Activated CD8-positive, alpha-beta T cell treated with anti-CD3 and anti-CD28 coated beads, Interleukin-2, amount 10 ng/mL, durations not matched to agents 7 days and 5 days (primary cell): Measurements from ENCODE around the gene TBC1D30. TPM values are rescaled to one million over a fixed set of nuclear protein-coding genes. Genes with fewer than 3 reads are reported as not detected.
"Not testable (repeated sequence)": the region's sequence is repeated elsewhere in the genome, so short reads cannot be mapped to it uniquely, and the experiment has no call there.

Source experiments
- ATAC-seq: fragments of 150-1000 bp; cut with Tn5 transposase; one replicate; pipeline ENCODE4 v1.10.0; 2021; ENCODE audit warnings: moderate library complexity
- CTCF ChIA-PET: fragments of 350-600 bp; sonication (Branson Sonifier 250); formaldehyde crosslinking; loops from one replicate; lab custom pipeline; 2021; ENCODE audit warnings: antibody characterized with exemption; lab: Charles Lee
- POLR2A ChIA-PET: fragments of 350-600 bp; sonication (Branson Sonifier 250); formaldehyde crosslinking; loops from one replicate; lab custom pipeline; 2021; ENCODE audit warnings: antibody characterized with exemption; lab: Charles Lee
- DNase-seq: peaks from one replicate; pipeline ENCODE4 v3.0.0-alpha.2; 2020
- H3K27ac Mint-ChIP-seq: one replicate; pipeline ENCODE4 v1.8.0; 2021; ENCODE audit warnings: mild to moderate bottlenecking, mixed read lengths
- H3K27me3 Mint-ChIP-seq: one replicate; pipeline ENCODE4 v1.8.0; 2021; ENCODE audit warnings: low read depth, mixed read lengths
- H3K36me3 Mint-ChIP-seq: one replicate; pipeline ENCODE4 v1.8.0; 2021; ENCODE audit warnings: low read depth, mixed read lengths
- H3K4me1 Mint-ChIP-seq: one replicate; pipeline ENCODE4 v1.8.0; 2021; ENCODE audit warnings: low read depth, mixed read lengths
- H3K4me3 Mint-ChIP-seq: one replicate; pipeline ENCODE4 v1.8.0; 2021; ENCODE audit warnings: mild to moderate bottlenecking, mixed read lengths
- H3K9me3 Mint-ChIP-seq: one replicate; pipeline ENCODE4 v1.8.0; 2022; ENCODE audit warnings: mixed read lengths; ENCODE audit not compliant: insufficient read depth
- total RNA-seq, 2 experiments: library from RNA; stranded (reverse); gene quantifications; one replicate each; pipeline ENCODE4 v1.2.3, GENCODE V29; 2021

Gene TBC1D30
- total RNA-seq, 2 experiments from 2014 or later, result 0.05 to 0.11 TPM

DNA sequence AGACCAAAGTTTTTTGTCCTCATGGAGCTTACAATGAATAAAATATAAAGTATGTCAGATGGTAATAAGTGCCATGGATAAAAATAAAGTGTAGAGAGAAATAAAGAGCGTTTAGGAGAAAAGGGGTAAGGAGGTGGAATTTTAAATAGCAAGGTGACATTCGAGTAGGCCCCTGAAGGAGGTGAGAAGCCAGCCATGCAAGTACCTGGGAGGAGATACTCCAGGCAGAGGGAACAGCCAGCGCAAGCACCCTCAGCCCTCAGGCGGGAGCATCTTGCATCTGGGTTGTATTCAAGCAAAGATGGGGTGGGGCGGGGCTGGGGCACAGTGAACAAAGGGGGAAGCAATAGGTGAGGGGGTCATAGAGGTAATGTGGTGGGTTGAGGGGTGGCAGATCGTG lies 4.3 kb downstream of the TBC1D30 start:
- ATAC-seq, result no peak
- no peak for DNase-seq
- Mint-ChIP-seq H3K4me3 (no peak overlapping the region), H3K27me3 (peaks cover 37% of the 10 kb centered on the region), H3K9me3 (no peaks in the 10 kb centered on the region), H3K36me3 (no peaks in the 10 kb centered on the region), H3K27ac (no peak overlapping the region), H3K4me1 (peaks cover 15% of the 10 kb centered on the region)
- ChIA-PET POLR2A (no interaction called here), CTCF (no interaction called here)

DNA sequence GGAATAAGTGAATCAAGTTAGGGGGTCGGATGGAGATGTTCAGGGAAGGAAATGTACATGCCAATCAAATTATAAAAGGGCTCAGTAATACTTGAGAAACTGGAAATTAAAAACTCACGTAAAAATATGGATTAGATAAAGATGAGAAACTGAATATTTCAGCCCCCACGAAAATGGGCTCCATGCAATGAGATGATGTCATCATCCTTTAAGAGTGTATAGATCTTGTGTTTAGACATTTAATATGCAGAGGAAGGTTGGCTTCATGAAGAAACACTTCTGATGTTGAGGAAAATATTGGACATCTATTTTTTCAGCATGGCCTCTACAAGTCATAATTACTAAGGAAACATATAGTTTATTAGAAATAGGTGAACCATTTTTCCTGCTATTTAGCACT lies 9.5 kb downstream of the TBC1D30 start:
- no peak overlapping the region for H3K27ac Mint-ChIP-seq
- DNase-seq (no peak), ATAC-seq (no peak)
- ChIA-PET CTCF (interaction anchor here (1.4 kb wide), 1 partner anchor 32 kb away, joined by 4 read pairs; no protein-coding TSS in a partner anchor), POLR2A (no interaction called here)
- H3K4me1 Mint-ChIP-seq, result no peaks in the 10 kb centered on the region
- no peak overlapping the region for H3K4me3 Mint-ChIP-seq
- no peaks in the 10 kb centered on the region for H3K9me3 Mint-ChIP-seq
- H3K36me3 Mint-ChIP-seq, result no peaks in the 10 kb centered on the region
- H3K27me3 Mint-ChIP-seq, result peaks cover 10% of the 10 kb centered on the region

DNA sequence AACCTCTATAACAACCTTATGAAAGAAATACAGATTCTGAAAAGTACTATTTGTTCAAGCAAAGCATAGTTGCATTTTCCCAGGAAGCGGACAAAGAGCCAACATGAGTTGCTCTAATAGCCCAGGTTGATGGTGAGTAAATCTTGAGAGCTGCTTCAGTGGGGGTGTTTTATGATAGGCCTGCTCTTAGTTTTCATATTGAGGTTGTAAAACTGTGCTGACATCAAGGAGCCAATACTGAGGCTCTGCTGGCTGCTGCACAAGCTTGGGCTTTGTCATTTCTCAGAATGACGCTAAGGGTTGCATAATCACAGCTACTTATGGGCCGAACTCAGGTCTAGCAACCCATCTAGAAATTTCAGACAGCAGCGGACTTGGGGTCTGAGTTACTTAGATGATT lies 11.5 kb downstream of the TBC1D30 start:
- no peak overlapping the region for H3K4me3 Mint-ChIP-seq
- POLR2A ChIA-PET, result no interaction called here
- DNase-seq, result no peak
- no peak overlapping the region for H3K27ac Mint-ChIP-seq
- no peaks in the 10 kb centered on the region for H3K9me3 Mint-ChIP-seq
- peaks cover 6% of the 10 kb centered on the region for H3K27me3 Mint-ChIP-seq
- no peak for ATAC-seq
- H3K4me1 Mint-ChIP-seq, result no peaks in the 10 kb centered on the region
- CTCF ChIA-PET, result interaction anchor here (1.0 kb wide), 1 partner anchor 34 kb away, joined by 3 read pairs; no protein-coding TSS in a partner anchor
- no peaks in the 10 kb centered on the region for H3K36me3 Mint-ChIP-seq

DNA sequence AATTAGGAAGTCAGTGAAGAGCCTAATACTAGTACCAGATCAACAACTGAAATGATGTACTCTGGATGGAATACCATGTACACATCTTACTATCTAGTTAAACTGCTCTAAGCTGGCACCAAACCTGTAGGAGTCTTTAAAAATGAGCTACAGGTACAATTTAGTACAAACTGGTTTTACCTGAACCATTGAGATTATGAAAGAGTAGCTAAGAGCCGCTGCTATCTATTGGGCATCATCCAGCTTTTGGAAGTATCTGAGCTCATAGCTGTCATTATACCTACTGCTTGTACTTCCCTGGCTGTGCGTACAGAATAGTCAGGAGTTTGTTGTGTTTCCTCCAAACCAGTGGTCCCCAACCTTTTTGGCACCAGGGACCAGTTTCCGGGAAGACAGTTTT lies 12.4 kb downstream of the TBC1D30 start:
- ATAC-seq (no peak), DNase-seq (no peak)
- no peak overlapping the region for H3K27ac Mint-ChIP-seq
- CTCF ChIA-PET, result interaction anchor here (0.8 to 1.0 kb wide), 2 partner anchors 10 to 35 kb away, joined by 3 read pairs; no protein-coding TSS in a partner anchor
- no peak overlapping the region for H3K4me3 Mint-ChIP-seq
- POLR2A ChIA-PET, result no interaction called here
- H3K4me1 Mint-ChIP-seq, result no peaks in the 10 kb centered on the region
- H3K36me3 Mint-ChIP-seq, result no peaks in the 10 kb centered on the region
- H3K27me3 Mint-ChIP-seq, result peaks cover 6% of the 10 kb centered on the region
- H3K9me3 Mint-ChIP-seq, result no peaks in the 10 kb centered on the region

DNA sequence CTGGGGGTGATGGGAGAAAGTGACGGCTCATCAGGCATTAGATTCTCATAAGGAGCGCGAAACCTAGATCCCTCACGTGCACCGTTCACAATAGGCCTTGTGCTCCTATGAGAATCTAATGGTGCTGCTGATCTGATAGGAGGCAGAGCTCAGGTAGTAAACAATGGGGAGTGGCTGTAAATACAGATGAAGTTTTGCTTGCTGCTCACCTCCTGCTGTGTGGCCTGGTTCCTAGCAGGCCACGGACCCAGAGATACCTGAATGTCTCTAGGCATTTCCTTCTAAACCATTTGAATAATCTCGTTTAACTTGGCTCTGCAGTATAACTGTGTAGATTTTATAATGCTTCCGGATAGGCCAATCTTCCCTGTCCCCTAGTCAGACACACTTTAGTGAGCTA lies 13.0 kb downstream of the TBC1D30 start:
- Mint-ChIP-seq H3K27ac (no peak overlapping the region), H3K36me3 (no peaks in the 10 kb centered on the region), H3K27me3 (peaks cover 6% of the 10 kb centered on the region), H3K9me3 (no peaks in the 10 kb centered on the region), H3K4me1 (no peaks in the 10 kb centered on the region), H3K4me3 (no peak overlapping the region)
- DNase-seq (no peak), ATAC-seq (no peak)
- POLR2A ChIA-PET, result no interaction called here
- CTCF ChIA-PET, result no interaction called here

DNA sequence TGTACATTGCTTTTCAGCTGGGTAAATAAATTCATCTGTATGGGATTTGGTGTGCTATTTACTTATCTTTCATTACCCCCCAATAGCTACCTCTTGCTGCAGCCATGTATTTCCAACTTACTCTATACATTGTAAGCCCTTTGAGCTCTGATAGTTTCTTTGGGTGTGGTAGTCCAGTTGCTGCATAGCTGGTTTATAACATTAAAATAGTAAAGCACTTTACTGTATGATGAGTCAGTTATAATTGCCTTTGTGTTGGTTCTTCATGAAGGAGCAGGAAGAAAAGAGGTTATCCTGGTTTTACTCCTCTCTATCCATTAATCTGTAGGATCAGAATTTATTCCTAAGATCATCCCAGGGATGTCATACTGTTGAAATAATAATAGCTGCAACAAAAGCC lies 15.7 kb downstream of the TBC1D30 start:
- Mint-ChIP-seq H3K27ac (no peak overlapping the region), H3K36me3 (no peaks in the 10 kb centered on the region), H3K9me3 (no peaks in the 10 kb centered on the region), H3K4me1 (no peaks in the 10 kb centered on the region), H3K27me3 (peaks cover 4% of the 10 kb centered on the region), H3K4me3 (no peak overlapping the region)
- ChIA-PET POLR2A (no interaction called here), CTCF (no interaction called here)
- no peak for DNase-seq
- ATAC-seq, result no peak

DNA sequence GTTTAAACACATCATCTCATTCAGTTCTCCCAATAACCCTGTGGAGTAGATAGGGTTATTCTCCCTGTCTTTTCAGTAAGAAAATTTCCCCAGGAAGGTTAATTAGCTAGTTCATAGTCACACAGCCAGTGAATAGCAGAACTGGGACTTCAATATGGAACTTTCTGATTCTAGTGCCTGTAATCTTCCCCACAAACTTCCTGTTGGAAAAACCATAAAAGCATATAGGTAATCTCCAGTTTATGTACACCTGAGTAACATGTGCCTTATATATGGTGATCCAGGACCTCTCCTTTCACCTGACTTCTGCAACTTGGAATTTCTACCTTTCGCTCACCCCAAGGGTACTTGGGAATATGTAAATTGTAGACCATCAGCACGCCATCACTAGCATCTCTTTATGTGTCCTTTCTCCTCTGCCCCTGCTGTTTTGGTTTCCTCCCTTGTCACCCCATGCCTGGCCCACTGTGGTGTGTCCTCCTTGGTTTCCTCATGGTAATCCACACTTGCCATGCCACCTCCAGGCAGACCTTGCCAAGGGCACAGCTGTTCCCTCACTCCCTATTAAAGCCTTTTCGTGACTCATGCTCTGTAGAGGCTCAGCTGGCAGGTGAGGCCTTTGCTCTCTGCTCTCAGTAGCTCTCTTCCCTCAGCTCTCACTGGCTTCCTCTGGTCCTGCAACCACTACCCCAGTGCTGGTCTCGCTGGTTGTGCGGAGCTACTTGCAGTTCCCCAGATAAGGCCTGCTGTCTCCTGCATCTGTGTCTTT lies 16.7 kb downstream of the TBC1D30 start:
- no peak overlapping the region for H3K27ac Mint-ChIP-seq
- DNase-seq, result no peak
- no peak overlapping the region for H3K4me3 Mint-ChIP-seq
- H3K4me1 Mint-ChIP-seq, result no peaks in the 10 kb centered on the region
- H3K27me3 Mint-ChIP-seq, result peaks cover 4% of the 10 kb centered on the region
- CTCF ChIA-PET, result no interaction called here
- POLR2A ChIA-PET, result no interaction called here
- H3K9me3 Mint-ChIP-seq, result no peaks in the 10 kb centered on the region
- no peak for ATAC-seq
- no peaks in the 10 kb centered on the region for H3K36me3 Mint-ChIP-seq

DNA sequence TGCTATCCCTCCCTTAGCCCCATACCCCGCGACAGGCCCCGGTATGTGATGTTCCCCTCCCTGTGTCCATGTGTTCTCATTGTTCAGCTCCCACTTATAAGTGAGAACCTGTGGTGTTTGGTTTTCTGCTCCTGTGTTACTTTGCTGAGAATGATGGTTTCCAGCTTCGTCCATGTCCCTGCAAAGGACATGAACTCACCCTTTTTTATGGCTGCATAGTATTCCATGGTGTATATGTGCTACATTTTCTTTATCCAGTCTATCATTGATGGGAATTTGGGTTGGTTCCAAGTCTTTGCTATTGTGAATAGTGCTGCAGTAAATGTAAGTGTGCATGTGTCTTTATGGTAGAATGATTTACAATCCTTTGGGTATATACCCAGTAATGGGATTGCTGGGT lies 24.0 kb downstream of the TBC1D30 start:
- CTCF ChIA-PET, DNase-seq, H3K4me3 Mint-ChIP-seq, H3K27ac Mint-ChIP-seq, H3K9me3 Mint-ChIP-seq, H3K4me1 Mint-ChIP-seq, ATAC-seq, POLR2A ChIA-PET, H3K36me3 Mint-ChIP-seq, H3K27me3 Mint-ChIP-seq: not testable (repeated sequence)

DNA sequence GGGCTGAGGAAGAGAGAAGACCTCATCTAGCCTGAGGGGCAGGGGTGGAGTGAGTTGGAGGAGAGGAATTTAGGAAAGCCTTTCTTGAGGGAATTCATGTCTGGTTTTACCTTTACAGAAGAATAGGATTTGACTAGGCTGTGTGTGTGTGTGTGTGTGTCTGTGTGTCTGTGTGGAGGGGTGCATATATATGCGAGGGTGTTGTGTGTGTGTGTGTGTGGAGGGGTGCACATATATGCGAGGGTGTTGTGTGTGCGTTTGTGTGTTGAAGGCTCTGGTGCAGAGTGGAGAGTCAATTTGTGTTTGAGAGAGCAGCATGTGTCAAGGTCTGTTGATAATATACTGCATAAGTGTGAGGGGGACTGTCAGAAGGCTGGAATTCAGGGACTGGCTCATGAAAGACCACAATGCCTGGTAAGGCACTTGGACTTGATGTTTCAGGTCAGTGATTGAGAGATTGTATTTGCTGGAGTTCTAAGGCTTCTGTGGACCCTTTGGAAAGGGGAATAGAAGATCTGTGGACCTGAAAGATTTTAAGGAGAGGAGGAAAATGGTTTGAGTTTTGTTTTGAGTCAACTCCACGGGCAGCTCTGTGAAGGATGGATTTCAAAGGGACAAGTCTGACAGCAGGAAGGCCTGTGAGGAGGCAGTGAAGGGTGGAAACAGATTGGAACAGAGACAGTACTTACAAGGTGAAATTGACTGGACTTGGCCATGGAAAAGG lies 34.6 kb downstream of the TBC1D30 start:
- Mint-ChIP-seq H3K27ac (no peak overlapping the region), H3K27me3 (peaks cover 3% of the 10 kb centered on the region), H3K4me3 (no peak overlapping the region), H3K36me3 (no peaks in the 10 kb centered on the region), H3K4me1 (no peaks in the 10 kb centered on the region), H3K9me3 (no peaks in the 10 kb centered on the region)
- CTCF ChIA-PET, result no interaction called here
- POLR2A ChIA-PET, result no interaction called here
- DNase-seq (no peak), ATAC-seq (no peak)

DNA sequence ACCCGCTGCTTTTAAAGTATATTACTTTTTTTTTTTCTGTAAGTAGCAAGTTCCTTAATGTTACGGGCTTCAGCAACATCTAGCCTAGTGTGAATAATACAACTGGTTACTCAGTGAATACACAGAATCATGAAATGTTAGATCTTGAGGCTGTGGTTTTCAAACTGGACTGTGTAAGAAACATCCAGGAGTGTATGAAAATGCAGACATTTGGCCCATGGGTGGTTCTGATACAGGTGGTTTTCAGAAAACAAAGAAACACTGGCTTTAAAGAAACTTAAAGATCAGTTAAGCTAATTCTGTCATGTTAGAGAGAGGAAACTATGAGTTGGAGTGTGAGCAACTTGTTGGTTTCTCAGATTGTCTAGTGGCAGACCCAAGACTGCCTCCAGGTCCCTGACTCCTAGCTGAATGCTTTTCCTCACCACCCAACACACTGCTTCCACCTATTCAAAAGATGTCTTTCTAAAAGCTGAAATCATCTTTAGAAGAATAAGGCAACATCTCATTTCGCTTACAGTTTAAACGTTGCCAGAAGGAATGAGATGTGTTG lies 36.1 kb downstream of the TBC1D30 start:
- no peak overlapping the region for H3K4me3 Mint-ChIP-seq
- no peak for DNase-seq
- ChIA-PET CTCF (interaction anchor here (1.2 kb wide), 1 partner anchor 58 kb away, joined by 3 read pairs; no protein-coding TSS in a partner anchor), POLR2A (no interaction called here)
- H3K9me3 Mint-ChIP-seq, result no peaks in the 10 kb centered on the region
- H3K4me1 Mint-ChIP-seq, result no peaks in the 10 kb centered on the region
- no peak for ATAC-seq
- H3K36me3 Mint-ChIP-seq, result no peaks in the 10 kb centered on the region
- H3K27me3 Mint-ChIP-seq, result peaks cover 3% of the 10 kb centered on the region
- H3K27ac Mint-ChIP-seq, result no peak overlapping the region

DNA sequence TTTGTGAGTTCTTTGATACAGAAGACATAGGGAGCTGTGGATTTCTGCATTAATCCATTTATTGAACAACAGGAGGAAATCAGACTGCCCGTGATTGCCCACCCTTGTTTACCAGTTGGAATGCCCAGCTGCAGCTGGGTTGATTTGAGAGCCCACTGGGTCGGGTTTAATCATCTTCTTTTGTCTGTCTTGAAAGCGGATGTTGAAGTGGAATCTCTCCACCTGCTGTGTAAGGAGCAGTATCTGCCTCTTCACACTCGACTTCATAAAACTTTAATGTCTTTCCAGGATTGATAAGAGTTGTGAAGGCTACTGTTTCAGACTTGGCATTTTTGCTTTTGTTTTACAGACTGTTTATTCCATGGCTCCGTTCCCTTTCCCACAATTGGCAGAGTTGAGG lies 39.9 kb downstream of the TBC1D30 start:
- Mint-ChIP-seq H3K4me3 (no peak overlapping the region), H3K4me1 (no peaks in the 10 kb centered on the region), H3K27me3 (peaks cover 3% of the 10 kb centered on the region), H3K9me3 (no peaks in the 10 kb centered on the region), H3K36me3 (no peaks in the 10 kb centered on the region), H3K27ac (no peak overlapping the region)
- DNase-seq (no peak), ATAC-seq (no peak)
- ChIA-PET POLR2A (interaction anchor here (0.5 kb wide), 1 partner anchor 246 kb away, joined by 3 read pairs; no protein-coding TSS in a partner anchor), CTCF (interaction anchor here (1.0 kb wide), 1 partner anchor 27 kb away, joined by 4 read pairs; no protein-coding TSS in a partner anchor)

DNA sequence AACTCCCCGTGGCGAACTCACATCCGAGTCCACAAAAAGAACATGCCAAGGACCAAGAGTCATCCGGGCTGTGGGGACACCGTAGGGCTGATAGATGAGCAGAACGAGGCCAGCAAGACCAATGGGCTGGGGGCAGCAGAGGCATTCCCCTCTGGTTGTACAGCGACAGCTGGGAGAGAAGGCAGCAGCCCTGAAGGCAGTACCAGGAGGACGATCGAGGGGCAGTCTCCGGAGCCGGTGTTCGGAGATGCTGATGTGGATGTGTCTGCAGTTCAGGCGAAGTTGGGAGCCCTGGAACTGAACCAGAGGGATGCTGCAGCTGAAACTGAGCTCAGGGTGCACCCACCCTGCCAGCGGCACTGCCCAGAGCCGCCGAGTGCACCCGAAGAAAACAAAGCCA lies 50.7 kb downstream of the TBC1D30 start:
- CTCF ChIA-PET, result interaction anchor here (1.5 kb wide), 1 partner anchor 73 kb away, joined by 7 read pairs; no protein-coding TSS in a partner anchor
- POLR2A ChIA-PET, result no interaction called here
- no peak for ATAC-seq
- H3K27me3 Mint-ChIP-seq, result no peaks in the 10 kb centered on the region
- H3K9me3 Mint-ChIP-seq, result no peaks in the 10 kb centered on the region
- no peak overlapping the region for H3K4me3 Mint-ChIP-seq
- peaks cover 6% of the 10 kb centered on the region for H3K4me1 Mint-ChIP-seq
- H3K36me3 Mint-ChIP-seq, result no peaks in the 10 kb centered on the region
- DNase-seq, result no peak
- no peak overlapping the region for H3K27ac Mint-ChIP-seq
